AG04449 (cell line): ENCODE data around the gene TJP3.

ENCODE experiments used
- CTCF ChIA-PET: fragments of 350-600 bp; formaldehyde crosslinking; extraction: SDS; loops from one replicate; lab custom pipeline; 2021; ENCODE audit warnings: antibody characterized with exemption; lab: Yijun Ruan, JAX
- POLR2A ChIA-PET: fragments of 400-600, 350-600 bp; formaldehyde crosslinking; extraction: SDS; loops from one replicate; lab custom pipeline; 2020; ENCODE audit warnings: antibody characterized with exemption, inconsistent platforms; lab: Yijun Ruan, JAX
- DNase-seq: peaks from one replicate; pipeline ENCODE4 v3.0.0-alpha.2; 2010; ENCODE audit warnings: low read depth, low spot score
- H3K4me3 ChIP-seq: 2 replicates; pipeline ENCODE4 v1.5.1; 2011; ENCODE audit warnings: low read depth, mild to moderate bottlenecking, control low read depth, low read length
- TF ChIP-seq, protein P1 (sequence below): IDR thresholded peaks from one replicate; pipeline ENCODE4 v1.5.1; 2011; ENCODE audit warnings: mild to moderate bottlenecking, moderate library complexity, low read length, control low read depth, inconsistent platforms; ENCODE audit not compliant: insufficient read depth; ENCODE audit errors: missing control alignments

TJP3 gene

DNA sequence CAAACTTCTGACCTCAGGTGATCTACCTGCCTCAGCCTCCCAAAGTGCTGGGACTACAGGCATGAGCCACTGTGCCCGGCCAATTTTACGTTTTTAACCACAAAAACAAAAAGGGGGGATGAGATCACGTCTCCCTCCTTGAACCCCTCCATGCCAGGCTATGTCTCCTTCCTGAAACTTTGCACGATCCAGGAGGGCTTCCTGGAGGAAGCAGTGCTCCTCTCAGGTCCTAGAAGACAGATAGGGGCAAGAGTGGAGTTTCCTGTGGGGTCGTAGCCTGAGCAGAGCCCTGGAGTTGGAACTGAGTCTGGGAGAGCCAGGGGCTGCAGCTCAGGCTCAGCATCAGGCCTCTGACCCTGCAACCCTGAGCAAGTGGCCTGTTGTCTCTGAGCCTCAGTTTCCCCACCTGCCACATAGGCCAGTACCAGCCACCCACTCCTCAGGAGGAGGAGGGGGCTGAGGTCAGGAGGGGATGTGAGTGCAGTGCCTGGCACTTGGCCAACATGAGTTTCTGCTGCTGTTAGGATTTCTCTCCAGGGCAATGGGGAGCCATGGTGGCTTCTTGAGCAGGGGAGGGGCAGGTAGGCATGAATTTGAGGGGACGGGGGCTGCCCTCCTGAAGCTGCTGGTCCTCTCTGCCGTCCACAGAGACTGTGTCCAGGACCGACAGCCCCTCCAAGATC, 37.3 kb downstream of the TJP3 start:
- no peak for DNase-seq
- no peak overlapping the region for H3K4me3 ChIP-seq
- TF ChIP-seq, protein P1, sequence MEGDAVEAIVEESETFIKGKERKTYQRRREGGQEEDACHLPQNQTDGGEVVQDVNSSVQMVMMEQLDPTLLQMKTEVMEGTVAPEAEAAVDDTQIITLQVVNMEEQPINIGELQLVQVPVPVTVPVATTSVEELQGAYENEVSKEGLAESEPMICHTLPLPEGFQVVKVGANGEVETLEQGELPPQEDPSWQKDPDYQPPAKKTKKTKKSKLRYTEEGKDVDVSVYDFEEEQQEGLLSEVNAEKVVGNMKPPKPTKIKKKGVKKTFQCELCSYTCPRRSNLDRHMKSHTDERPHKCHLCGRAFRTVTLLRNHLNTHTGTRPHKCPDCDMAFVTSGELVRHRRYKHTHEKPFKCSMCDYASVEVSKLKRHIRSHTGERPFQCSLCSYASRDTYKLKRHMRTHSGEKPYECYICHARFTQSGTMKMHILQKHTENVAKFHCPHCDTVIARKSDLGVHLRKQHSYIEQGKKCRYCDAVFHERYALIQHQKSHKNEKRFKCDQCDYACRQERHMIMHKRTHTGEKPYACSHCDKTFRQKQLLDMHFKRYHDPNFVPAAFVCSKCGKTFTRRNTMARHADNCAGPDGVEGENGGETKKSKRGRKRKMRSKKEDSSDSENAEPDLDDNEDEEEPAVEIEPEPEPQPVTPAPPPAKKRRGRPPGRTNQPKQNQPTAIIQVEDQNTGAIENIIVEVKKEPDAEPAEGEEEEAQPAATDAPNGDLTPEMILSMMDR = no peak
- ChIA-PET POLR2A (no interaction called here), CTCF (no interaction called here)

DNA sequence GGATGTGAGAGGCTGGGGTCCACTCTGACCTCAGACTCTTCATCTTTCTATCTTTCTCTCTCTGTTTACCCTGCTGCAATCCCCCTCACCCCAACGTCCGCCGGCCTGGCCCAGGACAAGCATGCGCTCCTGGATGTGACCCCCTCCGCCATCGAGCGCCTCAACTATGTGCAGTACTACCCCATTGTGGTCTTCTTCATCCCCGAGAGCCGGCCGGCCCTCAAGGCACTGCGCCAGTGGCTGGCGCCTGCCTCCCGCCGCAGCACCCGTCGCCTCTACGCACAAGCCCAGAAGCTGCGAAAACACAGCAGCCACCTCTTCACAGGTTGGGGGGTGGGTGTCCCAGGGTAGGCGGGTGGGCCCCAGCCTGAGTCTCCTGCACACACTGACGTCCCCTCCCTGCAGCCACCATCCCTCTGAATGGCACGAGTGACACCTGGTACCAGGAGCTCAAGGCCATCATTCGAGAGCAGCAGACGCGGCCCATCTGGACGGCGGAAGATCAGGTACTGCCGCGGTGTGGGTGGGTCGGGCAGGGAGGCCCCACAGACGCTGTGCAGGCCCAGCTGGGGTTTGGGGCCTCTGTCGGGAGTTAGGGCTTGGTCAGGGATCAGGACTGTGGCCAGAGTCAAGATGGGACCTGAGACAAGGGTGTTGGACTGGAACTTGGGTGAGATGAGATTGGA, 38.3 kb downstream of the TJP3 start:
- ChIA-PET POLR2A (no interaction called here), CTCF (no interaction called here)
- TF ChIP-seq, protein P1 = no peak
- H3K4me3 ChIP-seq = no peak overlapping the region
- no peak for DNase-seq

DNA sequence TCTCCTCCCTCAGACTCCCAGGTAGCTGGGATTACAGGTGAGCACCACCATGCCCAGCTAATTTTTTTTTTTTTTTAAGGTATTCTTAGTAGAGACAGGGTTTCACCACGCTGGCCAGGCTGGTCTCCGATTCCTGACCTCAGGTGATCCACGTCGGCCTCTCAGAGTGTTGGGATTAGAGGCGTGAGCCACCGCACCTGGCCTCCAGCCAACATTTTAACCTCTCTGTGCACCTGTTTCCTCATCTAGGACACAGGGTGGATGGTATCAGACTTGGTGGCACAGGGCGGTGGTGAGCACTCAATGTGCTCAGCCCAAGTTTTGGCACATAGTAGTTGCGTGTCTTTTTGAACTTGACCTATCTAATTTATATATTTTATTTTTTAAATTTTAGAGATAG, 40.8 kb downstream of the TJP3 start:
- CTCF ChIA-PET = interaction anchor here (1.2 to 5.8 kb wide), 2 partner anchors 13 to 20 kb away, joined by 4 to 33 read pairs; partner anchors contain the start of genes APBA3 and MRPL54
- TF ChIP-seq, protein P1 = no peak
- H3K4me3 ChIP-seq = no peak overlapping the region
- POLR2A ChIA-PET = no interaction called here
- no peak for DNase-seq

DNA sequence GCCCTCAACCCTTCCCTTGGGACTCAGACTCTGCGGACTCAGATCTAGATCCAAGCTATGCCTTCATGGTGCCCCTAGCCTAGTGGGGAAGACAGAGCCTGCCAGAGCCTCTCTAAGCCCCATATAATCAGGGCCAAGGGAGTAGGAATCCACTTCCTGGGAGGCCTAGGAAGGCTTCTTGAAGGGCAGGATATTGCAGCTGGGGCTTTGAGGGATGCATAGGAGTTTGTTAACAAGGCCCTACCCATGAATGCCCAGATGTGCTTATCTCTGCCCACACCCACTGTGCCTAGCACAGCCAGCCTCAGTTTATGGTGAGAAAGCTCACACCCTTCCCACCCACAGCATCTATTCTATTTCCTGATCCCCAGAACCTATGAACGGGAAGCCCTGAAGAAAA, 42.0 kb downstream of the TJP3 start:
- no peak overlapping the region for H3K4me3 ChIP-seq
- no peak for DNase-seq
- CTCF ChIA-PET = interaction anchor here (1.3 to 5.8 kb wide), 2 partner anchors 9 to 12 kb away, joined by 5 to 33 read pairs; partner anchors contain the start of genes APBA3 and MRPL54
- POLR2A ChIA-PET = no interaction called here
- TF ChIP-seq, protein P1 = no peak

DNA sequence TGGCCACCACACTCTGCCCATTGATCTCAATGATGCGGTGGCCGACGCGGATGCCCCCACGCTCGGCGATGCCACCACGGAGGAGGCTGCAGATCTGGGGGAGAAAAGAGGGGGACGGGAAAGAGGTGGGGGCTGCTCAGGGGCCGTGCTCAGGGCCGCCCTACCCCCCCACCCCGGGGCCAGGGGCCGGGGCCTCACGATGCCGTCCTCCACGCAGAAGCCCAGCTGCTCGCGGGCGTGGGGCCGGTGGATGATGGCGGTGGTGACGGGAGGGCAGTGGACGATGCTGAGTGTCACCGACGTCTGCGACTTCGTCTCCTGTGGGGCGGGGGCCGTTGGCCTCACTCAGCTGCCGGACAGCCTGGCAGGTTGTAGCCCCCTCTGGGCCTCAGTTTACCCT, 43.1 kb downstream of the TJP3 start:
- no peak overlapping the region for H3K4me3 ChIP-seq
- no peak for DNase-seq
- POLR2A ChIA-PET = no interaction called here
- TF ChIP-seq, protein P1 = no peak
- CTCF ChIA-PET = interaction anchor here (5.8 kb wide), 1 partner anchor 11 kb away, joined by 33 read pairs; the partner anchor contains the start of genes APBA3 and MRPL54

DNA sequence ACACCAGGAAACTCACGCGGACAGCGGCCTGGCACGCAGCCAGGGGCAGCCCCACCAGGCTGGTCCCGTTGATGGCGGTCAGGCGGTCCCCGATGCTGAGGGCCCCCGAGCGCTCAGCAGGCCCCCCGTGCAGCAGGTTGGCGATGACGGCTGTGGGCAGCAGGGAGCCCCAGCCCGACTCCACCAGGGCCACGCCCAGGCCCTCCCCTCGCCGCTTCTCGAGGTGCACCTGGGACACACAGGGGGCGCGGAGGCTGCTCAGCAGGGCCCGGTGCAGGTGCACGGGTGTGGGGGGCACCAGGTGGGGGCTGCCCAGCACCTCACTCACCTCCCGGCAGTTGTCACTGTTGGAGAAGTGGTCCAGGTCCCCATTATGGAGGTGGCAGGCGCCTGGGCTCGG, 44.3 kb downstream of the TJP3 start:
- TF ChIP-seq, protein P1 = no peak
- H3K4me3 ChIP-seq = no peak overlapping the region
- no peak for DNase-seq
- POLR2A ChIA-PET = no interaction called here
- CTCF ChIA-PET = interaction anchor here (5.8 kb wide), 1 partner anchor 10 kb away, joined by 33 read pairs; the partner anchor contains the start of genes APBA3 and MRPL54
